SU-DHL-6 (cell line): ENCODE results near the gene FLII.
"Not testable (repeated sequence)": the region's sequence is repeated elsewhere in the genome, so short reads cannot be mapped to it uniquely, and the experiment has no call there.

ENCODE experiments used
- H2AFZ ChIP-seq: fragments of 200-600 bp; sonication (generic); 2 replicates; pipeline ENCODE4 v1.6.1; 2014; ENCODE audit warnings: low read depth, mild to moderate bottlenecking, moderate library complexity, mixed read lengths, antibody characterized with exemption, low read length; ENCODE audit not compliant: severe bottlenecking
- H3F3A ChIP-seq: fragments of 200-600 bp; shearing (Covaris generic); 2 replicates; pipeline ENCODE4 v1.6.0; 2016; ENCODE audit warnings: antibody characterized with exemption, mild to moderate bottlenecking; ENCODE audit not compliant: insufficient read depth
- H3K27ac ChIP-seq: fragments of 200-600 bp; sonication (generic); 2 replicates; pipeline ENCODE4 v1.5.1; 2016; ENCODE audit warnings: low read depth, mild to moderate bottlenecking, low read length, moderate library complexity, mixed read lengths
- H3K27me3 ChIP-seq: fragments of 200-600 bp; sonication (generic), shearing (Covaris generic); 2 replicates; pipeline ENCODE4 v1.6.0; 2014; ENCODE audit warnings: mild to moderate bottlenecking, low read length
- H3K36me3 ChIP-seq: fragments of 200-600 bp; sonication (generic); 2 replicates; pipeline ENCODE4 v1.6.1; 2014; ENCODE audit warnings: mild to moderate bottlenecking, low read length, mixed read lengths
- H3K4me2 ChIP-seq: fragments of 300-600, 200-600 bp; shearing (Covaris generic), sonication (generic); 2 replicates; pipeline ENCODE4 v1.6.0; 2014; ENCODE audit warnings: low read length, low read depth, mild to moderate bottlenecking; ENCODE audit not compliant: poor library complexity, severe bottlenecking
- H3K4me3 ChIP-seq: fragments of 200-600 bp; sonication (generic); 2 replicates; pipeline ENCODE4 v1.5.1; 2014; ENCODE audit warnings: antibody characterized with exemption, low read length, mild to moderate bottlenecking, mixed read lengths; ENCODE audit not compliant: insufficient read depth, poor library complexity, severe bottlenecking
- H3K79me2 ChIP-seq: fragments of 200-600 bp; sonication (generic); 2 replicates; pipeline ENCODE4 v1.6.1; 2014; ENCODE audit warnings: mild to moderate bottlenecking, low read length, moderate library complexity; ENCODE audit not compliant: insufficient read depth
- H3K9ac ChIP-seq: fragments of 200-600 bp; sonication (generic); 2 replicates; pipeline ENCODE4 v1.7.0; 2014; ENCODE audit warnings: mild to moderate bottlenecking, low read length
- H3K9me2 ChIP-seq: fragments of 200-600 bp; sonication (generic); replicated peaks from 2 replicates; pipeline ENCODE4 v1.6.1; 2014; ENCODE audit warnings: low read length; ENCODE audit not compliant: insufficient read depth
- H3K9me3 ChIP-seq: fragments of 200-600 bp; sonication (generic); 2 replicates; pipeline ENCODE4 v1.6.1; 2014; ENCODE audit warnings: low read length, mixed read lengths; ENCODE audit not compliant: insufficient read depth
- H4K20me1 ChIP-seq: fragments of 200-600 bp; sonication (generic); 2 replicates; pipeline ENCODE4 v1.6.1; 2014; ENCODE audit warnings: low read depth, mild to moderate bottlenecking, antibody characterized with exemption, low read length, moderate library complexity, mixed read lengths
- EZH2phosphoT487 ChIP-seq: fragments of 200-600 bp; sonication (generic), shearing (Covaris generic); conservative IDR thresholded peaks from 2 replicates; pipeline ENCODE4 v1.6.1; 2018; ENCODE audit warnings: mild to moderate bottlenecking, antibody characterized with exemption, low read length, moderate library complexity, mixed read lengths
- TF ChIP-seq, protein P1 (sequence below): fragments of 200-600 bp; sonication (generic); IDR thresholded peaks from one replicate; pipeline ENCODE4 v1.5.1; 2017; ENCODE audit warnings: antibody characterized with exemption, mild to moderate bottlenecking, low read length, moderate library complexity; ENCODE audit not compliant: insufficient read depth, poor library complexity, severe bottlenecking

FLII gene

DNA sequence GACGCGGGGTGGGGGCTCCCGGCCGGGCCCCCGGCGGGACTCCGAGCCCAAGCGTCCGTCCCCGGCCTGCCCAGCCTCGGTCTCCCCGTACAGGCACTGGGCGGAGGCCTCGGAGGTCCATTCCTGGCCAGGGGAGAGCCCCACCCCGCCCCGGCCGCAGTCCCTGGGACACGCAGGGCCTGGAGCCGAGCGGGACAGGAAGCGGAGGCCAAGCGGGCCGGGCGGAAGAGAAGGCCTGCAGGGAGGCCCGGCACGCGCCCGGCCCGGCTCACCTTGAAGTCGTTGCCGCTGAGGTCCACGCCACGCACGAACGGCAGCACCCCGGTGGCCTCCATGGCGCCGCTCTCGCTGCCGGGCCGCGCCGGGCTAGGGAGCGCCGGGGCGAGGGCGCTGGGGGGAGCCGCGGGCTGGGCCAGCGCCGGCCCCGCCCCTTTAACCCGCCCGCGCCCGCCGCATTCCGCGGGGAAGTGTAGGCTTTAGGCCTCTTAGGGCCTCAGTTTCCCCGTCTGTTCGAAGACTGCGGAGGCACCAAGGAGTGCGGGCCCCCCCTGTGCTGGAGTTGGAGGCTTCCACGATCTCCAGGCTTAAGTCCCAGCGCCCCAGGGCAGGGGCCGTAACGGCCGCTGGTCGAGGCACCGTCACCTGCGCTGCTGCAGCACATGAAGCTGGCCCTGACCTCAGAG lies at the start of gene FLII:
Gene FLII (minus strand): TSS at position 383 of the 683 bp plus-strand sequence. CDS start 48 bp downstream, at position 335.
- H2AFZ ChIP-seq, result peak within 1 kb of the TSS; percentile 82
- H3K27me3 ChIP-seq, result no peaks in the 10 kb centered on the region
- H3K9ac ChIP-seq, result peak within 1 kb of the TSS; percentile 96
- TF ChIP-seq, protein P1, sequence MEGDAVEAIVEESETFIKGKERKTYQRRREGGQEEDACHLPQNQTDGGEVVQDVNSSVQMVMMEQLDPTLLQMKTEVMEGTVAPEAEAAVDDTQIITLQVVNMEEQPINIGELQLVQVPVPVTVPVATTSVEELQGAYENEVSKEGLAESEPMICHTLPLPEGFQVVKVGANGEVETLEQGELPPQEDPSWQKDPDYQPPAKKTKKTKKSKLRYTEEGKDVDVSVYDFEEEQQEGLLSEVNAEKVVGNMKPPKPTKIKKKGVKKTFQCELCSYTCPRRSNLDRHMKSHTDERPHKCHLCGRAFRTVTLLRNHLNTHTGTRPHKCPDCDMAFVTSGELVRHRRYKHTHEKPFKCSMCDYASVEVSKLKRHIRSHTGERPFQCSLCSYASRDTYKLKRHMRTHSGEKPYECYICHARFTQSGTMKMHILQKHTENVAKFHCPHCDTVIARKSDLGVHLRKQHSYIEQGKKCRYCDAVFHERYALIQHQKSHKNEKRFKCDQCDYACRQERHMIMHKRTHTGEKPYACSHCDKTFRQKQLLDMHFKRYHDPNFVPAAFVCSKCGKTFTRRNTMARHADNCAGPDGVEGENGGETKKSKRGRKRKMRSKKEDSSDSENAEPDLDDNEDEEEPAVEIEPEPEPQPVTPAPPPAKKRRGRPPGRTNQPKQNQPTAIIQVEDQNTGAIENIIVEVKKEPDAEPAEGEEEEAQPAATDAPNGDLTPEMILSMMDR, result no peak
- TF ChIP-seq EZH2phosphoT487, result no peak
- H3K36me3 ChIP-seq, result no peaks in the 10 kb centered on the region
- peaks cover 6% of the 10 kb centered on the region; the same call in 1 of the 2 replicates for H3F3A ChIP-seq
- H3K79me2 ChIP-seq, result peaks cover 14% of the 10 kb centered on the region; the same call in 1 of the 2 replicates
- H3K9me2 ChIP-seq, result no peaks in the 10 kb centered on the region
- no peaks in the 10 kb centered on the region for H4K20me1 ChIP-seq
- H3K9me3 ChIP-seq, result no peaks in the 10 kb centered on the region
- H3K4me2 ChIP-seq, result peak within 1 kb of the TSS; percentile 88
- peak within 1 kb of the TSS; percentile 84 for H3K4me3 ChIP-seq
- H3K27ac ChIP-seq, result peak within 1 kb of the TSS; percentile 63

DNA sequence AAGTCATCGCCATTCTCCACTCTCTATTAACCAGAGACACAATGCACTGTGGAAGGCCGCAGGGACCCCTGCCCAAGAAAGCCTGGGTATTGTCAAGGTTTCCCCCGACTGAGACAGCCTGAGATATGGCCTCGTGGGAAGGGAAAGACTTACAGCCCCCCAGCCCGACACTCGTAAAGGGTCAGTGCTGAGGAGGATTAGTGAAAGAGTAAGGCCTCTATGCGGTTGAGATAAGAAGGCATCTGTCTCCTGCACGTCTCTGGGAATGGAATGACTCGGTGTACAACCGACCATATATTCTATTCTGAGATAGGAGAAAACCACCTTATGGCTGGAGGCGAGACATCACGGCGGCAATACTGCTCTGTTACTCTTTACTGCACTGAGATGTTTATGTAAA lies 44.7 kb upstream of the FLII start:
- not testable (repeated sequence) for H3K27me3 ChIP-seq, H3K4me3 ChIP-seq, H3K27ac ChIP-seq, H3K4me2 ChIP-seq, H3F3A ChIP-seq, H3K79me2 ChIP-seq, H4K20me1 ChIP-seq, H3K9me3 ChIP-seq, H2AFZ ChIP-seq, H3K9me2 ChIP-seq, H3K9ac ChIP-seq
- H3K36me3 ChIP-seq, result peaks cover 38% of the 10 kb centered on the region

DNA sequence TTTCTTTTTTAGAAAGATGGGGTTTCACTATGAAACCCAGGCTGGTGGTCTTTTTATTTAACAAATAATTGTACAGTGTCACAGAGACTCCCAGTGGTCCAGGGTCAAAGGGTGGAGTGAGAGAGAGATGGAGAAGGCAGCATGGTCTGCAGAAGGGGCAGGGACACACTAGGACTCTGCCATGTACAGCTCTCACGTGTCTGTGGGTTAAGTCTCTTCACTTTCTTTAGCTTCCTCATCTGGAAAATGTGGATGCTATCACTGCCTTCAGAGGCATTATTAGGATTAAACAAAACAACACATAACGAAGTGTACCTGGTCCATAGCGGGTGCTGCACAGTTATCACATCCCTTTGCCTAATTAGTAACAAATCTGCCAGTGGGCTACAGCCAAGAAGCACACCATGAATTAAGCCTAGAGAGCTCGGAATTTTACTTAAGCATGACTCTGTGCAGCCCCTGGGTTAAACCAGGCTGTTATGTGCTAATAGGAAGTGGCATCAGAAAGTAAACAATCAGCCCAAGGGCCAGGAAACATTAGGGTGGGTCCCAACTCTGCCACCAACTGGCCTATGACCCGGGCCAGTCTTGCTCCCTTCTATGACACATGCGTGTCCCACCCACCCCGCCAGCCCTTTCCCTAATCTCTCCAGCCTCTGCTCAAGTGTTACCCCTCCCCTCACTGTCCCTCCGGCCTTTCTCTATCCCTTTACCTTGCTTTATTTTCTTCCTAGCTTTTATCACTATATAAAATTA lies 42.4 kb upstream of the FLII start:
- Histone ChIP-seq H3K27me3 (no peaks in the 10 kb centered on the region), H4K20me1 (no peaks in the 10 kb centered on the region), H3K27ac (no peak overlapping the region), H3K4me2 (no peak overlapping the region), H2AFZ (no peak overlapping the region), H3K36me3 (peaks cover 27% of the 10 kb centered on the region), H3K9me3 (no peaks in the 10 kb centered on the region), H3K9me2 (no peaks in the 10 kb centered on the region), H3K9ac (no peak overlapping the region), H3F3A (no peaks in the 10 kb centered on the region), H3K79me2 (no peaks in the 10 kb centered on the region), H3K4me3 (no peak overlapping the region)
- TF ChIP-seq, protein P1, result no peak
- no peak for TF ChIP-seq EZH2phosphoT487

DNA sequence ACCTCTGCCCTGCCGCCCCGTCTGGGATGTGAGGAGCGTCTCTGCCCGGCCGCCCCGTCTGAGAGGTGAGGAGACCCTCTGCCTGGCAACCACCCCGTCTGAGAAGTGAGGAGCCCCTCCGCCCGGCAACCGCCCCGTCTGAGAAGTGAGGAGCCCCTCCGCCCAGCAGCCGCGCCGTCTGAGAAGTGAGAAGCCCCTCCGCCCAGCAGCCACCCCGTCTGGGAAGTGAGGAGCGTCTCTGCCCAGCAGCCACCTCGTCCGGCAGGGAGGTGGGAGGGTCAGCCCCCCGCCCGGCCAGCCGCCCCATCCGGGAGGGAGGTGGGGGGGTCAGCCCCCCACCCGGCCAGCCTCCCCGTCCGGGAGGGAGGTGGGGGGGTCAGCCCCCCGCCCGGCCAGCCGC lies 39.5 kb upstream of the FLII start:
- H3K36me3 ChIP-seq, result peaks cover 21% of the 10 kb centered on the region
- not testable (repeated sequence) for H4K20me1 ChIP-seq, H3K4me2 ChIP-seq, H3K9ac ChIP-seq, H3K79me2 ChIP-seq, H3K9me2 ChIP-seq, H3K27ac ChIP-seq, H2AFZ ChIP-seq, H3K27me3 ChIP-seq, H3K4me3 ChIP-seq, H3K9me3 ChIP-seq, H3F3A ChIP-seq
